ENCODE results near the gene ADAMTS13.

ADAMTS13 gene

DNA sequence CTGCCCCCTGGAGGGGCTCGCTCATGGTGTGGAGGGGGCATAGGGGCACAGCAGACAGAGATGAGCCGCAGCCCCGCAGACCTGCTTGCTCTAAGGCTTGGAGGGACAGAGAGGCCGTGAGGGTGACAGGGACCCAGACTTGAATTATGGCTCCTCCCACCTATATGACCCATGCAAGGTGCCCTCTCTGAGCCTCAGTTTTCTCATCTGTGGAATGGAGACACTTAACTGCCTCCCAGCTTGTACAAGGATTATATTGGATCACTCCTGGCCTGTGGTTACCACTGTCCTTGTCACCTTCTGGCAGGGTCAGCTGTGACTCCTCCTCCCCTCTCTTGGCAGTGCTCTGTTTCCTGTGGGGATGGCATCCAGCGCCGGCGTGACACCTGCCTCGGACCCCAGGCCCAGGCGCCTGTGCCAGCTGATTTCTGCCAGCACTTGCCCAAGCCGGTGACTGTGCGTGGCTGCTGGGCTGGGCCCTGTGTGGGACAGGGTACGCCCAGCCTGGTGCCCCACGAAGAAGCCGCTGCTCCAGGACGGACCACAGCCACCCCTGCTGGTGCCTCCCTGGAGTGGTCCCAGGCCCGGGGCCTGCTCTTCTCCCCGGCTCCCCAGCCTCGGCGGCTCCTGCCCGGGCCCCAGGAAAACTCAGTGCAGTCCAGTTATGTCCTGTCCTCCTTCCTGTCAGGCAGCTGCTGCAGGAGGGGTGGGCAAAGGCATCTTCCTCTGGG is 32.9 kb downstream of the ADAMTS13 start:
- DNase-seq (ENCODE audit: low spot score) = no peak

- DNase-seq (ENCODE audit: low spot score) = no peak
Observed at GRCh38 chr9:133455936-133456335, 33.8 kb downstream of the ADAMTS13 start.

DNA sequence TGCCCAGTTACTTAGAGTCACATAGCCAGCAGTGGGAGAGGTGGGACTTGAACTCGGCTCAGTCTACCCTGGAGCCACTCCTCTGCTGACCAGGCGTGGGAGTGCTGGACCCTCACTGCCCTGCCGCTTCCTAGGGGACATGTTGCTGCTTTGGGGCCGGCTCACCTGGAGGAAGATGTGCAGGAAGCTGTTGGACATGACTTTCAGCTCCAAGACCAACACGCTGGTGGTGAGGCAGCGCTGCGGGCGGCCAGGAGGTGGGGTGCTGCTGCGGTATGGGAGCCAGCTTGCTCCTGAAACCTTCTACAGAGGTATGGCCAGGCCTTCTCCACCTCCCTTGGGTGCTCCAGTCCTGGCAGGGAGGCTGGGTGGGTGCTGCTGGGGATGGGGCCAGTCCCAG is 34.2 kb downstream of the ADAMTS13 start:
- DNase-seq (ENCODE audit: low spot score) = no peak

GRCh38 chr9:133457233-133457632 is 35.1 kb downstream of the ADAMTS13 start:
- no peak for DNase-seq (ENCODE audit: low spot score)

- DNase-seq (ENCODE audit: low spot score) = no peak
Observed at GRCh38 chr9:133457748-133458147, 35.6 kb downstream of the ADAMTS13 start.

- DNase-seq (ENCODE audit: low spot score) = no peak
Observed at GRCh38 chr9:133458643-133459312, 36.6 kb downstream of the ADAMTS13 start.

GRCh38 chr9:133459476-133460404 is 37.6 kb downstream of the ADAMTS13 start, which contains the start of gene CACFD1:
TSS of gene CACFD1 (plus strand) at chr9:133459978. CDS start at chr9:133460067, 89 bp downstream.
- DNase-seq (ENCODE audit: low spot score) = peak; percentile 89

GRCh38 chr9:133460405-133461175 is 38.4 kb downstream of the ADAMTS13 start:
- peak; percentile 26 for DNase-seq (ENCODE audit: low spot score)

- DNase-seq (ENCODE audit: low spot score) = no peak
Observed at GRCh38 chr9:133461975-133462374, 39.8 kb downstream of the ADAMTS13 start.

DNA sequence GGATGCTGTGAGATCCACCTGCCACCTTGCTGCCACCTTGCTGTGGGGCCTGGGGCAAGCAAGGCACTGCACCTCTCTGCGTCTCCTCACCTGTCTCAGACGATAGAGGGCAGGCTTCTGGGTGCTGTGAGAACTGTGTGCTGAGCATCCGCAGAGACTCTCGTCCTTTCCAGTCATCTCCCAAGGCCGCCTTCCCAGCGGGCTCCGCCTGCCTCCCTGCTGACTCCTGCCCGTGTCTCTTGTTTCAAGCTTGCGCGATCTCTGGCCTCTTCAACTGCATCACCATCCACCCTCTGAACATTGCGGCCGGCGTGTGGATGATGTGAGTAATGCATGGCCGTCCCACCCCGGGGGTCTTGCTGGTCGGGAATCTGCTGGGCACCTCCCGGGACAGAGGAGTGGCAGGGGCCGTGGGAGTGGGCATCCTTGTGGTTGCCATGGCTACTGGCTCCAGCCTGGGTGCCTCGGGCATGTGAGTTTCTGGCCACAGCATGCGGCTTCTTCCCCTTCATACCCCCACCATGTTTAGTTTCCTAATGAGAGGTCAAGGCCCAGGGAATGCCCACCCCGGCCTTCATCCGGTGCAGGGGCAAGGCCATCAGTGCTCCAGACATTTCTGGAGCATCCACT is 41.2 kb downstream of the ADAMTS13 start:
- DNase-seq (ENCODE audit: low spot score) = no peak

DNA sequence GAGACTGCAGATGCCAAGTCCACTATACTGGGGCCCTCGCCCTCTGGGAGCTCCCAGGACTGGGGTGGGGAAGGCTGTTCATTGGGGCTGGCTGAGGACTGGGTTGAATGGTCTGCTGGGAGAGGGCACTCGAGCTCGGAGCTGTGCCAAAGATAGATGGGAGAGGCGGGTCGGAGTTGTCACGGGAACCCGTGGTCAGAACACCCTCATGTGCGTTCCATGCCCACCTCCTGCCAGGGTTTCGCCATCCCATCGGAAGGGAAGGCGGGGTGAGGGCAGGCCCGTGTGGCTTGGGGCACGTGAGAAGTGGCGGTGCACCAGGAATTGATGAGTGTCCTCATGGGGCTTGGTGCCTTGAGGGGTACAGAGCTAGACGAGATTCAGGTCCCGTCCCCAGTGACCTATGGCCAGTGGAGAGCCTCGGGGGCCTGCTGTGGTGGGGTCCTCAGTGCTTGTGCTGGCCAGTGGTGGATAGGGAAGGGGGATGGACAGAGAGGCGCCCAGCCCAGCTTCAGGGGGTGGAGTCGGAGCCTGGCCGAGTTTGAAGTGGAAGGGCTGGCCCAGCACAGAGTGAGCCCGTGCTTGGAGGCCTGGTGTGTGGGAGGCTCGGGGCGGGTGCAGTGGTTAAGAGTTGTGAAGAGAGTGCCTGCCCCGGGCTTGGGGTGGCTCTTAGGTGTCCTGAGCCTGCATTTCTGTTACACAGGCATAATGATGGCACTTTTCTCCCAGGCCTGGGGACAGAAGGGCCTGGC is 41.9 kb downstream of the ADAMTS13 start:
- no peak for DNase-seq (ENCODE audit: low spot score)

DNA sequence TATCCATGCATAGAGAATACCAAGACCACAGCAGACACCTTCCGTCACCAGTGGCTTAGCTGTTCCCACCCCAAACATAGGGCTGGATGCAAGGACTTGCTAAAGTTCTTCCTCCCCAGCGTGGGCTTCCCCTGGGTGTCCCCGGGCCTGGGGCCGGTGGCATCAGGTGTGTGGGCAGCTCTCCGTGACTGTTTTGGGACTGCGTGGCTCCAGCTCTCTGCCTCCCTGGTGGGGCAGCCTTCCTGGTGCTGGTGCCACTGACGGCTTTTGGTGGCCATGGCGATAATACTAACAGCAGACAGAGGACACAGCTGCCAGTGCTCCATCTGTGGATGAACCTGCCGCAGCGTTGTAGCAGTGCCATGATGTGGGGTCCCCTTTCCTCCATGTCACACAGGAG is 42.5 kb downstream of the ADAMTS13 start:
- no peak for DNase-seq (ENCODE audit: low spot score)

- DNase-seq (ENCODE audit: low spot score) = no peak
Observed at GRCh38 chr9:133465984-133466383, 43.8 kb downstream of the ADAMTS13 start.

GRCh38 chr9:133467101-133467500 is 44.9 kb downstream of the ADAMTS13 start:
- DNase-seq (ENCODE audit: low spot score) = no peak

DNA sequence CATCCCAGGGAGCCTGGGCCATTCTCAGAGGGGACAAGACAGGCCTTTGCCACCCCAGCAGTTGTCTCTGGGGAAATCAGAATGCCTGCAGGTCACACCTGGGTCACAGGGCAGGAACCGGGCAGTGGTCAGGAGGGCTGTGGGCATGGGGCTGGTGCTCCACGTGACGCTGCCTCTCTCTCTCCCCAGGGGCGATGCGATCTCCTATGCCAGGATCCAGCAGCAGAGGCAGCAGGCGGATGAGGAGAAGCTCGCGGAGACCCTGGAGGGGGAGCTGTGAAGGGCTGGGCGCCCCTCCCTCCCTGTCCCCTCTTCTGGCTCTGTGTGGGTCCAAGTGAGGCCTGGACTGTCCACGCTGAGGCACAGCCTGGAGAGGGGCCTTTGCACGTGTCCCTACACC is 46.2 kb downstream of the ADAMTS13 start:
- DNase-seq (ENCODE audit: low spot score) = no peak

DNA sequence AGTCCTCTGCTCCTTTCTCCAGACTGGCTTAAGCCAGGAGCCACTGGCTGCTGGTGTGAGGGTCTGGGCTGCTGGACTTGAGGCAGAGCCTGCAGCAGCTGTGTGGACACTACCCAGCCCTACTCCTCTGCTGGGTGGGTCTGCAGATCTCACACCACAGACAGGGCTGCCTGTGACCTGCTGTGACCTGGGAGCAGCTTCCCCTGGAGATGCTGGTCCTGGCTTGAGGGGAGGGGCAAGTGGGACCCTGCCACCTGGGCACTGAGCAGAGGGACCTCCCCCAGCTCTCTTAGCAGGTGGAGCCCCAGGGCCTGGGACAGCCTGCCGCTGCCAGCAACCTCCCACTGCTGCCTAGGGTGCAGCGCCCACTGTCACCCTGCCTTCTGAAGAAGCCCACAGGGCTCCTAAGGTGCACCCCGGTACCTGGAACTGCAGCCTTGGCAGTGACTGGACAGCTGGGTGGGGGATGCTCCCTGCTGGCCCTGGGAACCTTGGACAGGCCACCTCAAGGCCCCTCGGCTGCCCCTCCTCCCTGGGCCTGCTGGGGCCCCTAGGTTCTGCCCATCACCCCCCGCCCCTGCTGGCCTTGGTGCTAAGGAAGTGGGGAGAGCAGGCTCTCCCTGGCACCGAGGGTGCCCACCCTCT is 46.7 kb downstream of the ADAMTS13 start:
- no peak for DNase-seq (ENCODE audit: low spot score)

DNA sequence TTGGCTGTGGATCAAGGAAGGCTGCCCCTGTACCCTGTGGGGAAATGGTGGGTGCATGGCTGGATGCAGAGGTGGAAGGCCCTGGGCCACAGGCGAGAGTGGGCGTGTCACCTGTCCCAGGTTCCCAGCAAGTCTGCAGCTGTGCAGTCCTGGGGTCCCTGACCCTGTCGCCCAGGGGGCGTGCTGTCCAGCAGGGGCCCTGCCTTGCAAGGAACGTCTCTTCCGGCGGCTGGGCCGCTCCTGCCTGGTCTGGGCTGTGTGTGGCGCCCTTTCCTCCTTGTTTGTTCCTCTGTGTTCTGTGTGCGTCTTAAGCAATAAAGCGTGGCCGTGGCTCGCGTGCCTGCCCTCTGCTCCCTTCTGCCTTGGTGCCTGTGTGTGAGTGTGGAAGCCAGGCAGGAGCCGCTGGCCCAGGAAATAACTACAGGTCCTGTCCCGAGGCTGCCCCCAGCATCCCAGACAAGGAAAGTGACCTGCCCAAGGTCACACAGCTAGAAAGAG is 48.3 kb downstream of the ADAMTS13 start:
- no peak for DNase-seq (ENCODE audit: low spot score)

DNA sequence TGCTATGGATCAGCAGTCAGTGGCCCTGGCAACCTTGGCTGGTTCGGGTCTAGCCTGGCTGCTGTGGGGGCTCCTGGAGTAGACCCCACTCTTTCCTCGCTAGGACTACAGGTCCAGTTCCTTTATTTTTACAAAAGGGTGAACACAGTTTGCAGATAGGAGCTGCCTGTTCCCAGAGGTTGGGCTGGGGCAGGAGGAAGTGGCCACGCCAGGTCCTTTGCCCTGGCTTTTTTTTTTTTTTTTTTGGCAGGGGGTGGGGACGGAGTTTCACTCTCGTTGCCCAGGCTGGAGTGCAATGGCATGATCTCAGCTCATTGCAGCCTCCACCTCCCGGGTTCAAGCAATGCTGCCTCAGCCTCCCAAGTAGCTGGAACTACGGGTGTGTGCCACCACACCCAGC is 48.8 kb downstream of the ADAMTS13 start:
- no peak for DNase-seq (ENCODE audit: low spot score)

DNA sequence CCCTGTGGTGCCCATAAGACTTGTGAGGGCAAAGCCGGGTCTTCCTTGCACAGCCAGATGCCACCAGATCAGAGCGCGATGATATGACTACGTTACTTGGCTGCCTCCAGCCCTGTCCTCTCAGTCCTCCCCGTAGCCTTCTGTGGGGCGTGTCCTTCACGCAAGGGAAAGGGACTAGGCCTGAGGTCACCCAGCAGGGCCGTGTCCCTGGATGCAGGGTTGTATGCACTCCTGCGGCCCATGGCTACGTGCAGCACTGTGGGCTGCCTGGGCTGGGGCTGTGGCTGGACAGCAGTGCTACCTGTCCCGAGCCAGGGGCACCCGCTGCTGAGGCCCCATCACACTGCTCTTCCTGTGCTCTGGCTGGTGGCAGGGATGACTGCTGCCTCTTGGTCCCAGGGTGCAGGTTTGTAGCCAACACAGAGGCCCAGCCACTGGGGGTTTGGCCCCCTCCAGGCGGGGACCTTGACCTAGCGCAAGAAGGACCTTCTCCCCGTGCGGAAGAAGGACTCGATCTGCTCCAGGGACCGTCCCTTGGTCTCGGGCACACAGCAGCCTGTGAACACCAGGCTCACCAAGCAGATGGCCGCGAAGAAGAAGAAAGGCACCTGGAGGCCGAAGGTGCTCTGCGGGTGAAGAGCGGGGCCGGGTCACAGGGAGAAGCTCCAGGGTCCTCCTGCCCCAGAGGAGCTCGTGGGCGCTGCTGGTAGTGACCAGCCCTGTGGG is 49.5 kb downstream of the ADAMTS13 start:
- no peak for DNase-seq (ENCODE audit: low spot score)
